GM19397 (cell line): ENCODE results near the gene FYB1.
"Not testable (repeated sequence)": the region's sequence is repeated elsewhere in the genome, so short reads cannot be mapped to it uniquely, and the experiment has no call there.

Experiments used
- ATAC-seq: cut with Tn5 transposase; IDR thresholded peaks from one replicate; pipeline ENCODE4 v1.9.1; 2021; ENCODE audit warnings: mild to moderate bottlenecking, moderate library complexity; ENCODE audit not compliant: unreplicated experiment

Gene FYB1

GRCh38 chr5:39226558-39226957 lies 7.2 kb upstream of the FYB1 start:
- no peak for ATAC-seq

DNA sequence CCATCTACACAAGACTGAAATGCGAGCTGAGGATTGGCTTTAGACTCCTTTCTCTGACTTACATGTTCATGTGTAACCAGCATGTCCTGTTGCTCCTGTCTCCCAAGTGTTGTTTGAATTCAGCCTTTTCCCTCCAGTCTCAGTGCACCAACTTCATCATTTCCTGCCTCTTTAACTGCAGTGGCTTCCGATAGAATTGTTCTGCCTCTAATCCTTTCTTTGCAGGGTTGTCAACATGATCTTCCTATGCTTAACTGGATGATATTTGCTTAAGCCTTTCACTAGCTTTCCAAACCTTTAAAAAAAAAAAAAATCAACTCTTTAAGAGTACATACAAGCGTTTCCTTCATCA lies 6.7 kb upstream of the FYB1 start:
- no peak for ATAC-seq

DNA sequence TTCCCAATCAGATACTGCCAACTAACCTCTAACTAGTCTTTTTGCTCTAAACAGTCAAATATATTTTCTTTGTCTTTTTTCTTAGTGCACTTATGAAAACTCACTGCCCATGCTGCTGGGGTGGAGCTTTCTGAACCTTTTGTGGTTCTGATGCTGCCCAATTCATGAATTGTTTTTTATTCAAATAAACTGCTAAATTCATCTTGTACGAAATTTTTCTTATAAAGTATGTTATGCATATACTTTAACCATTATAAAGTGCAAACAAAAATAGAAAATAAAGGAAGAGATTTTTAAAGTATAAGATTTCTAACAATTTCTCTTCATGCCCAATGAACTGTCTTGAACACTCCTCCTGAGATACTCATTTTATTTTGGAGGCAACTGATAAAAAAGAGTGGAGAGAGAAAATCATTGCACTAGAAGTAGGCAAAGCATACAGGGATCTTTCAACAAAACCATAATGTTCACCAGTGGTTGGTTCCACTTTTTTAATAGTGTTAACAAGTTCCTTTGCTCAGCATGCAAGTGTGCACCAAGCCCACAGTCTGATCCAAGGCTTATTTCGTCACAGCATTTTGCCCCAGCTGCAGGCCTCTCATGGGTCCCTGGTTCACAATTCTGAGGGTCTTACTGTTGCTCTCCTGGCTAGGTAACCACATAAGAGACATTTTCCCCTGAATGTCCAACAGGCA lies 6.2 kb upstream of the FYB1 start:
- no peak for ATAC-seq

DNA sequence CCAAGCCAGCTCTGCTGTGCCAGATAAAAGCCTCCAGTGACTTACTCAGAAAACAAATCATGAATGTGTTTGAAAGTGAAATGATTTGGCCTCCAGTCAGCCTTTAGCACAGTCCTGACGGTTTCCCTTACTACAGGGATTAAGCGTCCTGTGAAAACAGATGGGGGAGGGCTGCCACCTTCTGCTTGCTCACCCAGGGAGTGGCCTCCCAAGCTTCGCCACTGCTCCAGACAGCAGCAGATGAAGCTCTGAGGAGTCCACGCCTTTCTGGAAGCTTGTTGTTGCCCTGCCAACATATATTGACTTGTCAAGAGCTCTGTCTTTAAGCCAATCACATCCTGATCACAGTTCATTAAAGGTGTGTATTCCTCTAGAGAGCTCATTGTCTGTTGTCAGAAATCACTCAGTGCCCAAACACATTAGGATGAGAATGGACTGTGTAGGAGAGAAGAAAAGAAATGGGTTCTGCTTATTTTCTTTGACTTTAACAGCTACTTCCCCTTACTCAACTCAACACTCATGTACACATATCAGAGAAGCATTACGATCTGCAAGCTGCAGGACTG lies 4.9 kb upstream of the FYB1 start:
- ATAC-seq = no peak

GRCh38 chr5:39223565-39224156 lies 4.3 kb upstream of the FYB1 start:
- no peak for ATAC-seq

DNA sequence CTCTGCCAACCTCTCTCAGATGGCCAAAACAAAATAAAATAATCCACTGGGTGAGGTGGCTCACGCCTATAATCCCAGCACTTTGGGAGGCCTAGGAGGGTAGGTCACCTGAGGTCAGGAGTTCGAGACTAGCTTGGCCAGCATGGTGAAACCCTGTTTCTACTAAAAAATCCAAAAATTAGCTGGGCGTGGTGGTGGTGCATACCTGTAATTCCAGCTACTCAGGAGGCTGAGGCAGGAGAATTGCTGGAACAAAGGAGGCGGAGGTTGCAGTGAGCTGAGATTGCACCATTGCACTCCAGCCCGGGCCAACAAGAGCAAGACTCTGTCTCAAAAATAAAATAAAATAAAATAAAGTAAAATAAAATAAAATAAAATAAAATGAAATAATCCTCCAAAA lies 2.3 kb upstream of the FYB1 start:
- ATAC-seq = not testable (repeated sequence)

- no peak for ATAC-seq
These were observed 1.1 kb upstream of the FYB1 start for GRCh38 chr5:39220280-39221030.

DNA sequence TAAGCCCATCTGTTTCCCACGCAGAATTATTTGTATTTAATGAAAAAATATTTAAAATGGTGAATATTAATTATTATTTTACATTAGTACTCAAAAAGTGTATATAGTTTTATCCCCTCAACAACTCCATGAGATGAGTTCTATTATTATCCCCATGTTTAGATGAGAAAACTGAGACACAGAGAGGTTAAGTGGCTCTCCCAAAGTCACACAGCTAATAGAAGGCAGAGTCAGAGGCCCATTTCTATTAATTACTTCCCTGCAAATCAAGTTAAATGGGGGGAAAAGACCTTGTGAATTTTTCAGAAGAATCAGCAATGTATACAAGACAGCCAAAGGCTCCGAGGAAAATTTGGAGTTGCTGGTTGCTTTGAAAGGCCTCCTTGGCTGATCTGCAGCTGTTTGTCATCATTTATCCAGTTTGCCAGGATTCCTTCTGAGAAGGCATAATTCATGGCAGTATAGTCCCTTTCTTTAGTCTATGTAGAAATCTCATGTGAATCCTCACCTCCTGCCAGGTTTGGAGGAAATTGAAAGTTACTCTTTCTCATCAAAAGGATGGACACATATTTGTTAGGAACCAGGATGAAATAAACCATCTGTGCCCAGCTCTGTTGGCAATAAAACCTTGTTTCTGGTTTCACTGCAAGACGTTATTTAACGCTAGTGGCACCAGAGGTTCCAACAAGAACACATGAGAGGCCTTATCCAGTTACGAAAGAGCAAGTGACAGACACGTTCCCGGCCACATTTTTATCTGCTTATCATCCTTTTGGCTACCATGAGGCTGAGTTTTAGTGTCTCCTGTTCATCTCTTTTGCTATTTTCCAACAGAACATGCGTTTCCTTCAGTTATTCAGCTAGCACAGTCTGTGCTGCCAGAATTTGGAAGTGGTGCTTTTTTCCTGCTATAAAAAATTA lies 621 bp downstream of the FYB1 start:
- ATAC-seq = no peak

DNA sequence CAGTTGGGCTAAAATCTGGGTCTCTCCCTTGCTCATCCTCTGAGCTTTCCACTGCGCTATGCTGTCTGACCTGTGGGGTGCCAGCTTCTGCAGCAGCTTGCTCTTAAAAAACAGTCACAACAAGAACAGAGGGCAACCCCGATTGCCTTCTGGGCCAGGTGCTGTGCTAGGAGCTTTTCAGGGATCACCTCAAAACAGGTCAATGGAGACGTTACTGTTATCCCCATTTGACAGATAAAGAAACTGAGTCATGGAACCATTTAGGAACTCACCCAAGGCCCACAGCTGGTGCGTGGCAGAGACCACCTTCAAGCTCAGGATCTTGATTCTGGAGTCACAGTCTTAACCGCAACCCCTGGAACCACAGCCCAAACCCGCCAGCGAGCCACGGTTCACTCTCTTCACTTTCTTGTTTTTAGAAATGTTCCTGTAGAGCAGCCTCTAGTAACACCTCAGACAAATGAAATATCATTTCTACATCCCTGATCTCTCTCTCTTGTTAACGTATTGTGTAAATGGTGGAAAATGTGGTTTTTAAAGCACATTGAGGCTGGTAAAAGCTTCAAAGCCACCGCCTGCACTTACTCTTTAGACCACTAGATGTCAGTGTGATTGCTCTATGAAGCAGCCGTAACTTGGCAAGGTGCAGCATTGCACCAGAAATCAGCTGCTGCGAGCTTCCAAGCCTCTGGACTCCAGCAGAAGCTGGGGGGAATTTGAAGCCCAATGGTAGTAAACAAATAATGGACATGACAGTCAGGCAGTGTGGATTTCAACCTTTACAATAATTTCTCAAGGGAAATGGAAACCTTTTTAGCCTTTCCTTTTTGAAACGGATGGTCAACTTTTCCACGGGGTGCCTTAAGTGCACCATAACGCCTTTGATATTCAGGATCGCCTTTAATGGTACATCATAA lies 1.7 kb downstream of the FYB1 start:
- ATAC-seq = peak; percentile 88

DNA sequence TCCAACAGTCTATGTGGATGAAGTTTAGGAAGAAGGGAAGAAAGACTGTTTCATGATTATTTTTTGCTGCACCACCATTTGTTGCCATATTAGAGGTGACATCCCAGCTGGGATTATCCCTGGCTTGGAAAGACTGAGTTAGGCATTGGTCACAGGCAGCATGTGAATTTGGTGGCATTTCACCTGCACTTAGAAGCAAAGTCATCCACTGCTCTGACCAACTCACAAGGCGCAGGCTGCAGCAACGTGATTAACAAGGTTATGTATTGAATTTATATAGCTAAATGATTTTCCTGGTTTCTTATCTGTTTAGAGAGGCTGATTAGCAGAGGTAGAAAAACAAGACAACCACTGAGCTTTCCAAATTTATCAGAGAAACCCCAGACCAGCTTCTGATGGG lies 2.7 kb downstream of the FYB1 start:
- no peak for ATAC-seq

DNA sequence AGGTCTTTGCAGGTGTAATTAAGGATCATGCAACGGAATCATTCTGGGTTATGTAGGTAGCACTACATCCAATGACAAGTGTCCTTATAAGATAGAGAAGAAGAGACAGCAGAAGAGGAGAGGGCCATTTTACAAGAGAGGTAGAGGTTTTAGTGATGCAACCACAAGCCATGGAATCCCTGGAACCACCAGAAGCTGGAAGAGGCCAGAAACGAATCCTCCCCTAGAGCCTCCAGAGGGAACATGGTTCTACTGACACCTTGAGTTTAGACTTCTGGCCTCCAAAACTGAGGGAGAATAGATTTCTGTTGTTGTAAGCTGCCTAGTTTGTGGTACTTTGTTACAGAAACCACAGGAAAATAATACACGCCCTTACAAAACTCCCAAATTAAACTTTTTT lies 3.5 kb downstream of the FYB1 start:
- no peak for ATAC-seq

DNA sequence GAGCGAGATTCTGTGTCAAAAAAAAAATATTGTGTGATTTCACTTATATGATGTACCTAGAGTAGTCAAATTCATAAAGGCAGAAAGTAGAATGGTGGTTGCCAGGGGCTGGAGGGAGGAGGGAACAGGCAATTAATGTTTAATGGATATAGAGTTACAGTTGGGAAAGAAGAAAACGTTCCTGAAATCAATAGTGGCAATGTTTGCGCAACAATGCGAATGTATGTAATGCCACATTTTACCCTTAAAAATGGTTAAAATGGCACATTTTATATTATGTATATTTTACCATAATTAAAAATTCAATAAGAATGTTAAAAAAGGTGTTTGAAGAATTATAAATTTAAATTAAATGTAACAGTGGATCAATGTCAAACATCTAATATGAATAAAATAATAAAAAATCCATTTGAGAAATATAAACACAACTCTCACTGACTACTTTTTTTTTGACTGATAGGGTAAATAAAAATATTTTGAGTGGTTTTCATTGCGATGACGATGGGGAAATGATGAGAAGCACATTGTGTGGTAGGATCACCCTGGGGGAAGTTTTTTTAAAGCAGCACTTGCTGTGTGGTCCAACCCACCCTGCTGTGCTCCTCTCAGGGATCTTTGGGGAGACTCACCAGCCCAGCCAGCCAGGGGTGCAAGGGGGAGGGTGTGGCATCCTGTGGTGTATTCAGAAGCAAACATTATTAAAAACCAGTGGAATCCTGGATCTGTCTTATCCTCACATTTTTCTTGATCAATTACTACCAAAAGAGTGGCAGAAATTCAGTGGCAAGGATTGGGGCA lies 4.3 kb downstream of the FYB1 start:
- ATAC-seq = no peak

GRCh38 chr5:39213447-39214207 lies 5.7 kb downstream of the FYB1 start:
- ATAC-seq = no peak

GRCh38 chr5:39211773-39212172 lies 7.6 kb downstream of the FYB1 start:
- no peak for ATAC-seq

GRCh38 chr5:39209924-39210323 lies 9.4 kb downstream of the FYB1 start:
- peak; percentile 78 for ATAC-seq

GRCh38 chr5:39208471-39208870 lies 10.9 kb downstream of the FYB1 start:
- ATAC-seq = no peak

DNA sequence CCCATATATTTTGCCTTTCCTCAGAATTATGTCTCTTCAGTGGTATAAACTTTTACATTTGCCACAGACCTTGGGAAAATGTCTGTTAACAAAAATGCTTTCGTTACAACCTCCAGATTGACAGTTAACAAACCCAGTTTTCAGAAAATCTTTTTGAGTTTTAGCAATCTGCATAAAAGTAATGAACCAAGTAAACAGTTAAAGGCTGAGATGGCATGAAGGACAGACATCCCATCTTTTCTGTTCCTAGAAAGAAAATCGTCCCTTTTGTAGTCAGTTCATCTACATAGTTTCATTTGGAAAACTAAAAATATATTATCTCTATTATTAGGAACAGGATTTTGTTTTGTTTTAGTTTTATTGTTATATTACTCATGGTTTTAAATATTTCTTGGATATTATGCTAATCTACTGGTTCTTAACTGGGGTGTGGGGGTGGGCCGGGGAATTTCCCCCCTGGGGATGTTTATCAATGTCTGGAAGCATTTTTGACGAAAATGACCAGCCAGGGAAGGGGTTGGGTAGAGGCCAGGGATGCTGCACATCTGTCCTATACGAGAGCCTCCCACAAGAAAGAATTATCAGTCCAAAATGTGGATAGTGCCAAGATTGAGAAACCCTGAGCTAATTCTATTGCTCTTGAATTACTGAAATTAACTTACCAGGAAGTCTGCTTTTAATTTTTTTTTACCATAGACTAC lies 11.9 kb downstream of the FYB1 start:
- no peak for ATAC-seq
